BE2C (cell line): ENCODE measurements around the gene C3AR1.
"Not testable (repeated sequence)": the region's sequence is repeated elsewhere in the genome, so short reads cannot be mapped to it uniquely, and the experiment has no call there.

Source experiments
- DNase-seq: peaks from one replicate; pipeline ENCODE4 v3.0.0-alpha.2; 2020
- H3K27me3 ChIP-seq: fragments of 250-450 bp; sonication (Bioruptor Pico); 2 replicates; pipeline ENCODE4 v1.5.1; 2020; ENCODE audit warnings: mild to moderate bottlenecking
- H3K36me3 ChIP-seq: fragments of 250-450 bp; sonication (Bioruptor Pico); 2 replicates; pipeline ENCODE4 v1.5.1; 2020; ENCODE audit warnings: mild to moderate bottlenecking
- H3K4me1 ChIP-seq: fragments of 250-450 bp; sonication (Bioruptor Pico); 2 replicates; pipeline ENCODE4 v1.5.1; 2020
- H3K4me3 ChIP-seq: 2 replicates; pipeline ENCODE4 v1.5.1; 2011; ENCODE audit warnings: low read depth, low read length
- H3K9me3 ChIP-seq: fragments of 250-450 bp; sonication (Bioruptor Pico); 2 replicates; pipeline ENCODE4 v1.5.1; 2020
- CTCF ChIP-seq: IDR thresholded peaks from 2 replicates; pipeline ENCODE4 v1.5.1; 2012; ENCODE audit warnings: mild to moderate bottlenecking, low read depth, low read length

Gene C3AR1

GRCh38 chr12:8033153-8034044 lies 32.8 kb downstream of the C3AR1 start:
- Histone ChIP-seq H3K27me3 (no peaks in the 10 kb centered on the region), H3K4me1 (peaks cover 10% of the 10 kb centered on the region), H3K4me3 (peak overlapping the region; percentile 86), H3K36me3 (no peaks in the 10 kb centered on the region), H3K9me3 (no peaks in the 10 kb centered on the region)
- peak; percentile 34 for DNase-seq
- TF ChIP-seq CTCF: no peak

GRCh38 chr12:8032242-8033152 lies 33.7 kb downstream of the C3AR1 start, which contains the start of gene FOXJ2:
TSS of gene FOXJ2 (plus strand) at chr12:8032716. CDS start at chr12:8039833, 7,117 bp downstream.
- no peaks in the 10 kb centered on the region for H3K9me3 ChIP-seq
- H3K4me3 ChIP-seq: peak within 1 kb of the TSS; percentile 86
- TF ChIP-seq CTCF: no peak
- H3K36me3 ChIP-seq: no peaks in the 10 kb centered on the region
- H3K4me1 ChIP-seq: peaks cover 4% of the 10 kb centered on the region; the same call in 1 of the 2 replicates
- H3K27me3 ChIP-seq: no peaks in the 10 kb centered on the region
- peak; percentile 79 for DNase-seq

- H3K36me3 ChIP-seq: no peaks in the 10 kb centered on the region
- peak overlapping the region; percentile 86 for H3K4me3 ChIP-seq
- H3K27me3 ChIP-seq: no peaks in the 10 kb centered on the region
- peaks cover 4% of the 10 kb centered on the region; the same call in 1 of the 2 replicates for H3K4me1 ChIP-seq
- no peak for DNase-seq
- TF ChIP-seq CTCF: no peak
- H3K9me3 ChIP-seq: no peaks in the 10 kb centered on the region
Measured at GRCh38 chr12:8031872-8032241, 34.3 kb downstream of the C3AR1 start.

- H3K27me3 ChIP-seq, H3K4me3 ChIP-seq, DNase-seq, H3K4me1 ChIP-seq, H3K9me3 ChIP-seq, H3K36me3 ChIP-seq: not testable (repeated sequence)
Measured at GRCh38 chr12:8031017-8031416, 35.1 kb downstream of the C3AR1 start.

- no peak for TF ChIP-seq CTCF
- no peak for DNase-seq
- no peaks in the 10 kb centered on the region for H3K9me3 ChIP-seq
- no peak overlapping the region for H3K4me3 ChIP-seq
- peaks cover 4% of the 10 kb centered on the region; the same call in 1 of the 2 replicates for H3K4me1 ChIP-seq
- no peaks in the 10 kb centered on the region for H3K27me3 ChIP-seq
- no peaks in the 10 kb centered on the region for H3K36me3 ChIP-seq
Measured at GRCh38 chr12:8030189-8030588, 36.0 kb downstream of the C3AR1 start.

GRCh38 chr12:8028267-8028666 lies 37.9 kb downstream of the C3AR1 start:
- TF ChIP-seq CTCF: no peak
- Histone ChIP-seq H3K27me3 (no peaks in the 10 kb centered on the region), H3K36me3 (no peaks in the 10 kb centered on the region), H3K4me3 (no peak overlapping the region), H3K9me3 (no peaks in the 10 kb centered on the region), H3K4me1 (peaks cover under 1% of the 10 kb centered on the region; the same call in 1 of the 2 replicates)
- no peak for DNase-seq
